AG10803 (cell line): ENCODE results near the gene MUC5B.

Experiments
- DNase-seq: peaks from one replicate; pipeline ENCODE4 v3.0.0; 2010; ENCODE audit warnings: low read depth
- H3K4me3 ChIP-seq: 2 replicates; pipeline ENCODE4 v1.5.1; 2011; ENCODE audit warnings: mild to moderate bottlenecking, low read length, control low read depth
- CTCF ChIP-seq: conservative IDR thresholded peaks from 2 replicates; pipeline ENCODE4 v1.5.1; 2011; ENCODE audit warnings: mild to moderate bottlenecking, low read length, control low read depth, inconsistent platforms

The MUC5B gene

GRCh38 chr11:1218788-1219445 is 3.9 kb upstream of the MUC5B start:
- DNase-seq = no peak
- H3K4me3 ChIP-seq = no peak overlapping the region
- TF ChIP-seq CTCF = no peak

GRCh38 chr11:1219446-1219833 is 3.4 kb upstream of the MUC5B start:
- H3K4me3 ChIP-seq = no peak overlapping the region
- DNase-seq = no peak
- no peak for TF ChIP-seq CTCF

- no peak overlapping the region for H3K4me3 ChIP-seq
- no peak for DNase-seq
- TF ChIP-seq CTCF = no peak
These were observed 2.7 kb upstream of the MUC5B start for GRCh38 chr11:1219834-1220815.

GRCh38 chr11:1220941-1221721 is 1.7 kb upstream of the MUC5B start:
- no peak for TF ChIP-seq CTCF
- no peak for DNase-seq
- no peak overlapping the region for H3K4me3 ChIP-seq

- no peak overlapping the region for H3K4me3 ChIP-seq
- no peak for TF ChIP-seq CTCF
- no peak for DNase-seq
These were observed 986 bp upstream of the MUC5B start for GRCh38 chr11:1221848-1222311.

- H3K4me3 ChIP-seq = no peak overlapping the region
- no peak for DNase-seq
- no peak for TF ChIP-seq CTCF
These were observed 662 bp downstream of the MUC5B start for GRCh38 chr11:1223346-1224110.
